KOPT-K1 (cell line): Measurements from ENCODE around the gene ANKRD35.
"Not testable (repeated sequence)": the region's sequence is repeated elsewhere in the genome, so short reads cannot be mapped to it uniquely, and the experiment has no call there.

ENCODE experiments used
- H3K27ac ChIP-seq: fragments of 200-600 bp; sonication (generic); 2 replicates; pipeline ENCODE4 v1.5.1; 2016; ENCODE audit warnings: antibody characterized with exemption, mild to moderate bottlenecking, low read depth, low read length; ENCODE audit not compliant: poor library complexity, severe bottlenecking
- H3K36me3 ChIP-seq: fragments of 200-600 bp; sonication (generic); 2 replicates; pipeline ENCODE4 v1.5.1; 2017; ENCODE audit warnings: antibody characterized with exemption, mild to moderate bottlenecking, low read length, moderate library complexity; ENCODE audit not compliant: insufficient read depth
- H3K9me3 ChIP-seq: fragments of 200-600 bp; sonication (generic); 2 replicates; pipeline ENCODE4 v1.5.1; 2017; ENCODE audit warnings: antibody characterized with exemption, low read length, mild to moderate bottlenecking; ENCODE audit not compliant: insufficient read depth, poor library complexity, severe bottlenecking

ANKRD35 gene

GRCh38 chr1:145847827-145848226 is 37.8 kb downstream of the ANKRD35 start:
- Histone ChIP-seq H3K36me3 (peaks cover 39% of the 10 kb centered on the region), H3K9me3 (no peaks in the 10 kb centered on the region), H3K27ac (no peak overlapping the region)

GRCh38 chr1:145846201-145846612 is 39.5 kb downstream of the ANKRD35 start:
- Histone ChIP-seq H3K36me3 (peaks cover 54% of the 10 kb centered on the region), H3K9me3 (no peaks in the 10 kb centered on the region), H3K27ac (peak overlapping the region; percentile 60)

- peaks cover 54% of the 10 kb centered on the region for H3K36me3 ChIP-seq
- H3K27ac ChIP-seq = peak within 1 kb of the TSS; percentile 60
- H3K9me3 ChIP-seq = no peaks in the 10 kb centered on the region
Measured at GRCh38 chr1:145845514-145846161, 40.0 kb downstream of the ANKRD35 start, which contains the start of gene NUDT17. Gene NUDT17, plus strand, starts transcription at chr1:145845630. Its CDS starts 11 bp downstream, at chr1:145845641.

GRCh38 chr1:145845144-145845513 is 40.5 kb downstream of the ANKRD35 start:
- Histone ChIP-seq H3K27ac (peak overlapping the region; percentile 60), H3K9me3 (no peaks in the 10 kb centered on the region), H3K36me3 (peaks cover 55% of the 10 kb centered on the region)

GRCh38 chr1:145843031-145843430 is 42.6 kb downstream of the ANKRD35 start:
- Histone ChIP-seq H3K27ac (no peak overlapping the region), H3K36me3 (peaks cover 59% of the 10 kb centered on the region), H3K9me3 (no peaks in the 10 kb centered on the region)

- Histone ChIP-seq H3K9me3 (no peaks in the 10 kb centered on the region), H3K27ac (no peak overlapping the region), H3K36me3 (peaks cover 100% of the 10 kb centered on the region)
Measured at GRCh38 chr1:145837656-145838055, 48.0 kb downstream of the ANKRD35 start.

GRCh38 chr1:145830810-145831209 is 54.9 kb downstream of the ANKRD35 start:
- not testable (repeated sequence) for H3K9me3 ChIP-seq, H3K27ac ChIP-seq
- peaks cover 100% of the 10 kb centered on the region for H3K36me3 ChIP-seq

- Histone ChIP-seq H3K27ac (no peak overlapping the region), H3K9me3 (no peaks in the 10 kb centered on the region), H3K36me3 (peaks cover 80% of the 10 kb centered on the region)
Measured at GRCh38 chr1:145828367-145829026, 57.2 kb downstream of the ANKRD35 start.

GRCh38 chr1:145827966-145828365 is 57.7 kb downstream of the ANKRD35 start:
- peaks cover 74% of the 10 kb centered on the region for H3K36me3 ChIP-seq
- no peak overlapping the region for H3K27ac ChIP-seq
- no peaks in the 10 kb centered on the region for H3K9me3 ChIP-seq

- H3K36me3 ChIP-seq = peaks cover 55% of the 10 kb centered on the region
- H3K27ac ChIP-seq = no peak overlapping the region
- H3K9me3 ChIP-seq = no peaks in the 10 kb centered on the region
Measured at GRCh38 chr1:145826030-145826429, 59.6 kb downstream of the ANKRD35 start.

GRCh38 chr1:145824499-145824842 is 61.2 kb downstream of the ANKRD35 start:
- H3K9me3 ChIP-seq = no peaks in the 10 kb centered on the region
- H3K27ac ChIP-seq = peak overlapping the region; percentile 70
- H3K36me3 ChIP-seq = peaks cover 39% of the 10 kb centered on the region

GRCh38 chr1:145823565-145824498 is 61.8 kb downstream of the ANKRD35 start, which contains the start of the genes POLR3C and RNF115:
Gene POLR3C, plus strand, starts transcription at chr1:145824200. Its CDS starts 1,577 bp downstream, at chr1:145825777.
Gene RNF115, minus strand, starts transcription at chr1:145824095. Its CDS starts 222 bp downstream, at chr1:145823873.
- Histone ChIP-seq H3K36me3 (peaks cover 33% of the 10 kb centered on the region), H3K9me3 (no peaks in the 10 kb centered on the region), H3K27ac (peak within 1 kb of the TSS; percentile 70)

- peaks cover 23% of the 10 kb centered on the region for H3K36me3 ChIP-seq
- H3K9me3 ChIP-seq, H3K27ac ChIP-seq: not testable (repeated sequence)
Measured at GRCh38 chr1:145822779-145823331, 62.8 kb downstream of the ANKRD35 start.

GRCh38 chr1:145818095-145818494 is 67.6 kb downstream of the ANKRD35 start:
- H3K9me3 ChIP-seq, H3K27ac ChIP-seq, H3K36me3 ChIP-seq: not testable (repeated sequence)
